Caco-2 (cell line): ENCODE results near the gene TBXA2R. TPM values are rescaled to one million over a fixed set of nuclear protein-coding genes. Genes with fewer than 3 reads are reported as not detected.

Source experiments
- Bru-seq: library from RNA; stranded (reverse); fragments of 400-500 nt; gene quantifications from one replicate; lab custom pipeline; 2021; lab: Mats Ljungman, UMichigan
- BruChase-seq, 2 experiments: library from RNA; stranded (reverse); fragments of 400-500 nt; gene quantifications; one replicate each; lab custom pipeline; 2021; lab: Mats Ljungman, UMichigan
- BruUV-seq: library from RNA; stranded (reverse); fragments of 400-500 nt; replicated peaks from 2 replicates; lab custom pipeline; 2021; lab: Mats Ljungman, UMichigan
- CTCF ChIA-PET: fragments of 300-600 bp; sonication (Branson Sonifier 250); formaldehyde crosslinking; loops from one replicate; lab custom pipeline; 2022; ENCODE audit warnings: antibody characterized with exemption; lab: Charles Lee
- POLR2A ChIA-PET: fragments of 300-600 bp; sonication (Branson Sonifier 250); formaldehyde crosslinking; loops from one replicate; lab custom pipeline; 2022; ENCODE audit warnings: antibody characterized with exemption; lab: Charles Lee
- DNase-seq, 2 experiments: peaks; one replicate each; pipeline versions ENCODE4 v3.0.0 to v3.0.0-alpha.2; 2020 to 2022
- H3K27me3 ChIP-seq: replicated peaks from 2 replicates; pipeline ENCODE4 v1.6.0; 2011; ENCODE audit warnings: low read length; ENCODE audit not compliant: control insufficient read depth, insufficient read depth
- H3K36me3 ChIP-seq: 2 replicates; pipeline ENCODE4 v1.5.1; 2011; ENCODE audit warnings: low read length; ENCODE audit not compliant: control insufficient read depth, insufficient read depth
- H3K4me1 ChIP-seq: fragments of 250-450 bp; sonication (Bioruptor Pico); 2 replicates; pipeline ENCODE4 v1.5.1; 2020; ENCODE audit warnings: mild to moderate bottlenecking
- H3K4me3 ChIP-seq: 2 replicates; pipeline ENCODE4 v1.5.1; 2011; ENCODE audit warnings: low read depth, mild to moderate bottlenecking, control low read depth, low read length
- H3K9me3 ChIP-seq: fragments of 250-450 bp; sonication (Bioruptor Pico); 2 replicates; pipeline ENCODE4 v1.5.1; 2020; ENCODE audit warnings: mild to moderate bottlenecking, moderate library complexity
- H3K27ac Mint-ChIP-seq: one replicate; pipeline ENCODE4 v1.8.0; 2022; ENCODE audit warnings: mixed read lengths; ENCODE audit not compliant: unreplicated experiment
- H3K27me3 Mint-ChIP-seq: one replicate; pipeline ENCODE4 v1.8.0; 2022; ENCODE audit warnings: mixed read lengths; ENCODE audit not compliant: insufficient read depth, unreplicated experiment
- H3K36me3 Mint-ChIP-seq: one replicate; pipeline ENCODE4 v1.8.0; 2022; ENCODE audit warnings: mild to moderate bottlenecking, mixed read lengths; ENCODE audit not compliant: insufficient read depth, unreplicated experiment
- H3K4me1 Mint-ChIP-seq: one replicate; pipeline ENCODE4 v1.8.0; 2022; ENCODE audit warnings: low read depth, mixed read lengths; ENCODE audit not compliant: unreplicated experiment
- H3K4me3 Mint-ChIP-seq: one replicate; pipeline ENCODE4 v1.8.0; 2022; ENCODE audit warnings: mild to moderate bottlenecking, moderate library complexity, mixed read lengths; ENCODE audit not compliant: unreplicated experiment
- H3K9me3 Mint-ChIP-seq: one replicate; pipeline ENCODE4 v1.8.0; 2022; ENCODE audit warnings: mixed read lengths; ENCODE audit not compliant: unreplicated experiment
- CTCF ChIP-seq, 2 experiments: fragments of 200-600 bp in 1 of 2; IDR thresholded peaks; 1 replicate in 1 of 2; 2 replicates in 1 of 2; pipeline versions ENCODE4 v1.5.1 to v1.8.0; 2011 to 2022; ENCODE audit warnings: antibody characterized with exemption in 1 of 2, control low read depth in 1 of 2, inconsistent platforms in 1 of 2, low read depth in 1 of 2, low read length in 1 of 2, mild to moderate bottlenecking in 1 of 2, moderate library complexity in 1 of 2; ENCODE audit not compliant: insufficient read depth in 1 of 2, severe bottlenecking in 1 of 2, unreplicated experiment in 1 of 2
- intact Hi-C: fragments of 100-400 bp; cut with micrococcal nuclease; formaldehyde crosslinking; loops from one replicate; pipeline ENCODE4 v1.10.0; 2022; ENCODE audit not compliant: unreplicated experiment
- long read RNA-seq: library from polyadenylated mRNA; stranded (forward); transcript quantifications from one replicate; pipeline ENCODE4 v2.0.0, GENCODE V29; 2022
- total RNA-seq: library from RNA; stranded (reverse); gene quantifications from 2 replicates; pipeline ENCODE4 v1.2.3, GENCODE V29; 2022

The TBXA2R gene
- total RNA-seq (0.11 TPM in 1 of 2 replicates, not detected in the other), Bru-seq, nascent RNA (not detected), BruChase-seq, experiment 1, labeled RNA remaining after a 2-hour chase (percentile 7 among the genes with signal in this experiment), BruChase-seq, experiment 2, labeled RNA remaining after a 6-hour chase (percentile 10 among the genes with signal in this experiment)
- long read RNA-seq = 0 reads

GRCh38 chr19:3606690-3607289 lies at the start of gene TBXA2R:
TSS of gene TBXA2R (minus strand) at chr19:3606875. CDS start at chr19:3600634, 6,241 bp downstream.
- Histone ChIP-seq H3K4me1 (peaks cover 5% of the 10 kb centered on the region; the same call in 1 of the 2 replicates), H3K27me3 (no peaks in the 10 kb centered on the region), H3K36me3 (no peaks in the 10 kb centered on the region), H3K9me3 (no peaks in the 10 kb centered on the region), H3K4me3 (no peak within 1 kb of the TSS)
- Mint-ChIP-seq H3K27me3 (no peaks in the 10 kb centered on the region), H3K4me1 (no peaks in the 10 kb centered on the region), H3K9me3 (no peaks in the 10 kb centered on the region), H3K4me3 (no peak within 1 kb of the TSS), H3K36me3 (peaks cover 6% of the 10 kb centered on the region), H3K27ac (no peak within 1 kb of the TSS)
- TF ChIP-seq CTCF (IDR thresholded peaks at IDR 0.05; ENCODE audit: insufficient read depth in 1 of 2, low read depth in 1 of 2, low read length in 1 of 2, severe bottlenecking in 1 of 2, unreplicated experiment in 1 of 2) = no peak
- BruUV-seq = no TSS peak
- POLR2A ChIA-PET = no interaction called here
- intact Hi-C loops = no loop called here
- no peak for DNase-seq
- CTCF ChIA-PET = no interaction called here

GRCh38 chr19:3656073-3656746 lies 49.5 kb upstream of the TBXA2R start:
- ChIA-PET CTCF (no interaction called here), POLR2A (no interaction called here)
- no peaks in the 10 kb centered on the region for H3K4me1 Mint-ChIP-seq
- no peaks in the 10 kb centered on the region for H3K9me3 ChIP-seq
- H3K27ac Mint-ChIP-seq = no peak overlapping the region
- no peaks in the 10 kb centered on the region for H3K4me1 ChIP-seq
- no peak for TF ChIP-seq CTCF (IDR thresholded peaks at IDR 0.05; ENCODE audit: insufficient read depth in 1 of 2, low read depth in 1 of 2, low read length in 1 of 2, severe bottlenecking in 1 of 2, unreplicated experiment in 1 of 2)
- peaks cover 19% of the 10 kb centered on the region for H3K36me3 Mint-ChIP-seq
- no peaks in the 10 kb centered on the region for H3K27me3 ChIP-seq
- no peaks in the 10 kb centered on the region for H3K9me3 Mint-ChIP-seq
- no peak overlapping the region for H3K4me3 ChIP-seq
- no peaks in the 10 kb centered on the region for H3K36me3 ChIP-seq
- no peak overlapping the region for H3K4me3 Mint-ChIP-seq
- DNase-seq = no peak
- intact Hi-C loops = no loop called here
- H3K27me3 Mint-ChIP-seq = no peaks in the 10 kb centered on the region
- BruUV-seq = no TSS peak

- no peak for TF ChIP-seq CTCF (IDR thresholded peaks at IDR 0.05; ENCODE audit: insufficient read depth in 1 of 2, low read depth in 1 of 2, low read length in 1 of 2, severe bottlenecking in 1 of 2, unreplicated experiment in 1 of 2)
- no peak overlapping the region for H3K27ac Mint-ChIP-seq
- peaks cover 22% of the 10 kb centered on the region for H3K36me3 Mint-ChIP-seq
- H3K4me3 Mint-ChIP-seq = no peak overlapping the region
- POLR2A ChIA-PET = interaction anchor here (0.6 kb wide), 1 partner anchor 80 kb away, joined by 3 read pairs; no protein-coding TSS in a partner anchor
- no peak for DNase-seq
- H3K27me3 Mint-ChIP-seq = no peaks in the 10 kb centered on the region
- H3K4me1 ChIP-seq = no peaks in the 10 kb centered on the region
- no peaks in the 10 kb centered on the region for H3K36me3 ChIP-seq
- no peaks in the 10 kb centered on the region for H3K9me3 ChIP-seq
- BruUV-seq = no TSS peak
- no peaks in the 10 kb centered on the region for H3K9me3 Mint-ChIP-seq
- intact Hi-C loops = no loop called here
- H3K4me3 ChIP-seq = no peak overlapping the region
- no peaks in the 10 kb centered on the region for H3K4me1 Mint-ChIP-seq
- CTCF ChIA-PET = no interaction called here
- no peaks in the 10 kb centered on the region for H3K27me3 ChIP-seq
Measured at GRCh38 chr19:3655402-3656072, 48.9 kb upstream of the TBXA2R start.
